A172 (cell line): ENCODE measurements around the gene DGCR6. TPM values are rescaled to one million over a fixed set of nuclear protein-coding genes. Genes with fewer than 3 reads are reported as not detected.
"Not testable (repeated sequence)": the region's sequence is repeated elsewhere in the genome, so short reads cannot be mapped to it uniquely, and the experiment has no call there.

Experiments used
- DNase-seq: peaks from one replicate; pipeline ENCODE4 v3.0.0-alpha.2; 2015; ENCODE audit warnings: low spot score
- total RNA-seq: library from RNA; depleted of rRNA; stranded (reverse); fragments of >200 nt; shearing (Covaris generic); gene quantifications from 2 replicates; pipeline ENCODE4 v1.2.3, GENCODE V29; 2014; rRNA removed

DGCR6 gene
- 0.36 and 1.2 TPM in 2 replicates for total RNA-seq

DNA sequence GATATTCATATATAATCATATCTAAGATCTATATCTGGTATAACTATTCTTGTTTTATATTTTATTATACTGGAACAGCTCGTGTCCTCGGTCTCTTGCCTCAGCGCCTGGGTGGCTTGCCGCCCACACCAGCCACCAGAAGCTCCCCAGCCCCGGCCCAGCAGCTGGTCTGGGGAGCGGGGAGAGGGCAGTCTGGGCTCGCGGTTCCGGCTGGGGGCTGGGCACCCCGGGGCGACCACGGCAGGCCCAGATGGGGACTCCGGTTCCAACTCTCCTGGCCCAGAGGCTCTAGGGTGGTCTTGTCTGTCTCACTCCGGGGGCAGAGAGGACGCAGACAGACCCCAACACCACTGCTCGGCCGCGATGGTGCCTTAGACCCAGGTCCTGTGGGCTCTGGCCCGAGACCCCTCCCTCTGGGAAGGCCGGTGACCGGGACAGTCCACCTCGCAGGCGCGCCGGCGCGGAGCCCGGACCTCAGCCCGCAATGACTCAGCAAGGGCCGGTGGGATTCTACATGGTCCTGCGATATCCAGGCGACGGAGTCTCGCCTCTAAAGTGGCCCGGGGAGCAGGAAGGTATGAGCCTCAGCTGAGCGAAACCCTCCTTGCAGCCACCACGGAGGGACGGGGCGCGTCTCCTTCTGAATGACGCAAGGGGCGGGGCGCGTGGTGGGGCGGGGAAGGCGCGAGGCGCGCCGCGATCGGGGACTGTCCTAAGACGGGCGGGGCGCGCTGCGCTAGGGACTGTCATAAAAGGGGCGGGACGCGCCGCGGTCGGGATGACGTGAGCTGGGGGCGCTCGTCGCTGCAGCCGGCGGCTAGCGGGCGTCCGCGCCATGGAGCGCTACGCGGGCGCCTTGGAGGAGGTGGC is at the start of gene DGCR6:
Gene DGCR6 (plus strand): TSS at position 781 of the 870 bp plus-strand sequence. CDS start 55 bp downstream, at position 836.
- DNase-seq, result no peak

DNA sequence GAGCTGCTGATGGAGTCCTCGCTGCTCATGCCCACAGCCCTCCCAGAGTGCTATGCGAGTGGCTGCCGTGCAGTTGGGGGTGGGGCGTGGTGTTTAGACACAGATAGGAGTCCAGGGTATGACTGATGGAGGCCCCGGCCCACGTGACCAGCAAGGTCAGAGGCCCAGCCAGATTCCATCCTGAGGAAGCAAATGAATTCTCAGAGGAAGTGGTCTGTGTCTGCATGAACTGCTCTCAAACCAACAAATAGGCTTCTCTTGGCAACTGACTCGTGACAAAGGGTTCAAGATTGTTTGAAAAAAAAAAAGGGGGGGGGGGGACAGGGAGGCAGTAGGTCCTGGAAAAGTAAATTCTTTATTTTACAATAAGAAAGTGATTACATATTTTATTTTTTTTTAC is 46.8 kb upstream of the DGCR6 start:
- DNase-seq, result not testable (repeated sequence)

DNA sequence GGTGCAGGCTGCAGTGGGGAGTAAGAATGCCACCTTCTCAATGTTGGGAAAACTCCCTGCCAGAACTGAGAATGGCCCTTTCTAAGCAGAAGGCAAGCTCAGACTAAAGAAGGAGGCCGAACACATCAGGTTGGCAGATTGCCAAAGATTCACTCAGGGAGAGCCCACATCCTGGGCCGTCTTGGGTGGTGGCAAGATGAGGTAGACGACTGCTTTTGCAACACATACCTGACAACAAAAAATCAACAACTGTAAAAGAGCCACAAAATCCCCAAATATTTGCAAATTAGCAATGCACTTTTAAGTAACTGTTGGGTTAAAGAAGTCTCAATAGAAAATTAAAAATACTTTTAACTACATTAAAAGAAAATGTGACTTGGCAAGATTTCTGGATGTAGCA is 24.9 kb upstream of the DGCR6 start:
- not testable (repeated sequence) for DNase-seq

DNA sequence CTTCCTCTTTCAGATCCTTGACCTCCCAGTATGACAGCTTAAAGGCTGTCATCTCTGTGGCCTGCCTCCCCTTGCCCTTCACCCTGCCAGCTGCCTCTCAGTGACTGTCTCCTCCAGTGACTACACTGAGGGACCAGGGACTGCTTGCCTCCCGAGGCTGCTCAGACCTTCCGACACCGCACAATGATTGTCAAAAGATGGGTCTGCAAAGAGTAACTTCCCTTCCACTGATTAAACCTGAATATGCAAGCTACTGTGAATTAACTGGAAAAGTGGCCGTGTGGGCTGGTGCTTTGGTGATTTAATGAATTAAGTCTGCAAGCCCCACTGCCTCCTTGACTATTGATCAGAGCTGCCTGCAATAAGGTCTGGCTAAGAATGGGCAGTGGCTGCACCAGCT is 21.7 kb upstream of the DGCR6 start:
- DNase-seq, result not testable (repeated sequence)

DNA sequence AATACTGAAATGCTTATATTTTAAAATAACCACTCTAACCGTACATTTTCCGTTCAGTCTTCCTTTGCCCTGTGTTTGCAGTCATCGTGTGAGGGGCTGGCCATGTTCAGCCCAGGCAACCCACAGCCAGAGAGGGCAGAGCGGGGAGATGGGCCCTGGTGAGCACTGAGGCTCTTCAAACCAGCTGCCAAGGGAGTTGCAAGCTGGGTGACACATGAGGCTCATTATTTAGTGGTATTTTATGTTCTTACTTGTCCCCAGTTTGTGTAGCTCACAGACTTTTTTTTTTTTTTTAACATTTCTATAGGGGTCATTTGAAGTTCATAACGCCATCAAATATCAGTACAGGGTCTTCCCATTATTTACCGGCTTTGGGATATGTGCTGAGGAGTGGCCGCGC is 18.0 kb upstream of the DGCR6 start:
- no peak for DNase-seq

DNA sequence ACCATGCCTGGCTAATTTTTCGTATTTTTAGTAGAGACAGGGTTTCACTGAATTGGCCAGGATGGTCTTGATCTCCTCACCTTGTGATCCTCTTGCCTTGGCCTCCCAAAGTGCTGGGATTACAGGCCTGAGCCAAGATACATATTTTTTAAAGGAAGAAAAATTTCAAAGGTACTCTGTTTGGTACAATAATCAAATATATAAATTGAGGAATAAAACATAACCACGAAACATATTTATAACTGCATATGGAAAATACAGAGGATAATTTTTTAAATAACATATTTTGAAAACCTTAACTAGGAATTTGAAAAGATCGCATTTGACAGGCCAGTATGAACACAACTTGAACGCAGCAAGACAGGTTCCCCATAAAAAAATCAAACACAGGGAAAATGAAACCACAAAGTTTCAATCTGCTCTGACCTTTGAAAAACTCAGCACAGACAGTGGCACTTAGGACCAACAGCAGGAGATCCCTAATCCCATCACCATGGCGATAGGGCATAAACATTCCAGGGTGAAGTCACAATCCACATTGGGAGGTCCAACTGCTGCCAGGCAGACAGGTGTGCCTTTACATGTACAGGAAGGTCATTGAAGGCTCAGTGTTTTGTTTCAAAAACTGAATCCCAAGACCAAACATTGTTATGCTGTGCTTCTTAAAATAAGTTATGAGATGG is 15.5 kb upstream of the DGCR6 start:
- DNase-seq, result not testable (repeated sequence)

DNA sequence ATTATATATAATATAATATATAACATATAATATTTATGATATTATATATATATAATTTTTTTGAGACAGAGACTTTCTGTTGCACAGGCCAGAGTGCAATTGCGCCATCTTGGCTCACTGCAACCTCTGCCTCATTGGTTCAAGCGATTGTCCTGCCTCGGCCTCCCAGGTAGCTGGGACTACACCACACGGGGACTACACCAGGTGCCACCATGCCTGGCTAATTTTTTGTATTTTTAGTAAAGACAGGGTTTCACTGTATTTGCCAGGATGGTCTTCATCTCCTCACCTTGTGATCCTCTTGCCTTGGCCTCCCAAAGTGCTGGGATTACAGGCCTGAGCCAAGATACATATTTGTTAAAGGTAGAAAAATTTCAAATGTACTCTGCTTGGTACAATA is 12.3 kb upstream of the DGCR6 start:
- not testable (repeated sequence) for DNase-seq

DNA sequence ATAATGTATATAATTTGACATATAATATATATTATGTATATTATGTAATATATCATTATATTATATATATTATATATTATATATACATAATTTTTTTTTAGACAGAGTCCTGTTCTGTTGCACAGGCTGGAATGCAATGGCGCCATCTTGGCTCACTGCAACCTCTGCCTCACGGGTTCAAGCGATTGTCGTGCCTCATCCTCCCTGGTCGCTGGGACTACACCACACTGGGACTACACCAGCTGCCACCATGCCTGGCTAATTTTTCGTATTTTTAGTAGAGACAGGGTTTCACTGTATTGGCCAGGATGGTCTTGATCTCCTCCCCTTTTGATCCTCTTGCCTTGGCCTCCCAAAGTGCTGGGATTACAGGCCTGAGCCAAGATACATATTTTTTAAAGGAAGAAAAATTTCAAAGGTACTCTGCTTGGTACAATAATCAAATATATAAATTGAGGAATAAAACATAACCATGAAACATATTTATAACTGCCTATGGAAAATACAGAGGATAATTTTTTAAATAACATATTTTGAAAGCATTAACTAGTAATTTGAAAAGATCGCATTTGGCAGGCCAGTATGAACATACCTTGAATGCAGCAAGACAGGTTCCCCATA is 10.0 kb upstream of the DGCR6 start:
- DNase-seq, result not testable (repeated sequence)

DNA sequence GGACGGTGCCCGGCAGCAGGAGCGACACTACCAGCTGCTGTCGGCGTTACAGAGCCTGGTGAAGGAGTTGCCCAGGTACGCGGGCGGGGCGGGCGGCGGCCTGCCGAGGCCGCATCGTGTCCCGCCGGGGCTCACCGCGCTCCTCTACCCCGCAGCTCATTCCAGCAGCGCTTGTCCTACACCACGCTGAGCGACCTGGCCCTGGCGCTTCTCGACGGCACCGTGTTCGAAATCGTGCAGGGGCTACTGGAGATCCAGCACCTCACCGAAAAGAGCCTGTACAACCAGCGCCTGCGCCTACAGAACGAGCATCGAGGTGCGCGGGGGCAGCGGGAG is 258 bp downstream of the DGCR6 start:
- DNase-seq, result not testable (repeated sequence)

DNA sequence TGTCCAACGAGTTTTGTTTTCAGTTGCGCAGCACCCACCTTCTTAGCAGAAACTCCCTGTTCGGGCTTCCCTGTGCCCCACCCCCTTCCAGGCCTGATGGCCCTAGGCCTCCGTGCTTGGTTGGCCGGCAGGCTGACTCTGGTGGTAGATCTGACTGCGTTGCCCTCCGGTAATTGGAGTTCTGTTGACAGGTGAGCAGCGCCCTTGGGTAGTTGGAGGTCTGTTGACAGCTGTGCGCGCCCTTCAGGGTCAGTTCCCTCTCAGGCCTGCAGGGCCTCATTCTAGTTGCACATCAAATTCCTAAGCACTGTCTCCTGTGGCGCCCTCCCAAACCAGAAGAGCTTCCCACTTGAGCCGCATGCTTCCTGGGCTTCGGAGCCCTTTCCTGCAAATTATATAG is 776 bp downstream of the DGCR6 start:
- DNase-seq, result no peak

DNA sequence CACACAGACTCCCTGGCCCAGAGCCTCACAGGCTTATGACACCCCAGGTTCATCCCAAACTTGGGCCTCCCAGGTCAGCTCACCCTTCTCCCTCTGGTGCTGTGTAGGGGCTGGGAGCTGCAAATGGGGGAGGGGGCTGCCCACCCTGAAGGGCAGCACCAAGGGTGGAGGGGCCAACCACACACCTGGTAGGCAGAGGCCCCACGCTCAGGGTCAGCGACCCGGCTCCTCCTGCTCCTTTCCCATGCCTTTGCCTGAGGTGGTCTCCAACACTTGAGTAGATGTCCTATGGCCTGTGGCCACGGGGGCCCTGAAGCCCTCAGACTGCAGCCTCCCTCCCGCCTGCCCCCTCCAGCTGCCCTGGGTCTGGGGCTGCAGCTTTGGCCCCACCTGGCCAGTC is 3.4 kb downstream of the DGCR6 start:
- no peak for DNase-seq

DNA sequence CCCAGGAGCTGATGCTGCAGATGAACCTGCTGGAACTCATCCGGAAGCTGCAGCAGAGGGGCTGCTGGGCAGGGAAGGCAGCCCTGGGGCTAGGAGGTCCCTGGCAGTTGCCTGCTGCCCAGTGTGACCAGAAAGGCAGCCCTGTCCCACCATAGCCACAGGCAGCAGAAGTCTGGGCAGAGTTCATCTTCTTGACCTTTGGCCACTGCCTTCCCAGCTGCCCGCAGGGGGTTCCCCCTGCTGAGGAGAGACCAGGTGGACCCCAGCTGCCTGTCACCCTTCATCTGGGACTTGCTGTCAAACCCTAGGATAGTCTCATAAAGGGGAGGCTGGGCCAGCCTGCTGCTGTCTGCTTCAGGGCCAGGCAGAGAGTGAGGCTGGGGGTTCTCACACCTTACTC is 5.4 kb downstream of the DGCR6 start:
- DNase-seq, result not testable (repeated sequence)

DNA sequence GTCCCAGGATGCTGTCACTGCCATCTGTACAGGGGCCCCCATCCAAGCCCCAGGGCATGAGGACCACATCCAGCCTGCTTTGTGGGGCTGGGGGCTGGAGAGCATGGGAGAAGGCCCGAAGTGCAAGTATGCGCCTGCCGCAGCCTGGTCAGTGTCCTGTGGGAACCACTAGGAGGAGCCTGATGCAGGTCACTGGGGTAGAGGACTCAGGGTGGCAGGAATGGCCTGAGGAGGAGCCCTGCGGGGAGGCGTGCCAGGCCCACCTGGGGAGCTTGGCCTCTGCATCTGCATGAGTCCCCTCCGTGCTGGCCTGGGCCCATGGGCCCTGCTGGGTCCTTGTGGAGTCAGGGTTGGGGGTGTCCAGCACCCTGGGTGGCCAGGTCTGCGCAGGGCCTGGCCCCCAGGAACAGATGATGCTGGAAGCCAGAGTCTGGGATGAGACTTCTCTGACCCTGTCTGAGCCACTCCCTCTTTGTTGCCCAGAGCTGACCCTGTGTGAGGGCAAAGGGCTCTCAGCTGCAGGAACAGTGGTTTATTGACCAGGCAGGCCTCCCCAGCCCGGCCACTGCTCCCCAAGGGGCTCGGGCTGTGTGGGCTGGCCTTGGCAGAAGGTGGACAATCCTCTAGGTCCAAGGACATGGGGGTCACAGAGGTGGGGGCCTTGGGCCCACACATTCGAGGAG is 6.3 kb downstream of the DGCR6 start:
- DNase-seq, result not testable (repeated sequence)

DNA sequence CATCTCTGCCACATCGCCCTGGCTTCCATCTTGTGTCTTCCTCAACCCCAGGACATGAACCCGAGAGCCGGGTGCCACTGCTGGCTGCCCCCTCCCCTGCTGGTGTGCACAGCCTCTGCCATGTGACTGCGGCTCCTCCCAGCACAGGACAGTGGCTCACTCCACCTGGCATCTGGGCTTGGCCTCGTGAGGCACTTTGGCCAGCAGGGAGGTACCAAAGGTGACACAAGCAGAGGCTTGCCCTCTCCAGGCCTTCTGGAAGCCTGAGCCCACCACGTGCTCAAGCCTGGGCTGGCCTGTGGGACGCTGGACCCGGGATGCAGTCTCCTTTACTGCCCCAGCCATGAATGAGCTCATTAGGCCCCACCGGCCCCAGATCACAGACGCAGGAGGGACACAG is 8.4 kb downstream of the DGCR6 start:
- DNase-seq, result not testable (repeated sequence)

DNA sequence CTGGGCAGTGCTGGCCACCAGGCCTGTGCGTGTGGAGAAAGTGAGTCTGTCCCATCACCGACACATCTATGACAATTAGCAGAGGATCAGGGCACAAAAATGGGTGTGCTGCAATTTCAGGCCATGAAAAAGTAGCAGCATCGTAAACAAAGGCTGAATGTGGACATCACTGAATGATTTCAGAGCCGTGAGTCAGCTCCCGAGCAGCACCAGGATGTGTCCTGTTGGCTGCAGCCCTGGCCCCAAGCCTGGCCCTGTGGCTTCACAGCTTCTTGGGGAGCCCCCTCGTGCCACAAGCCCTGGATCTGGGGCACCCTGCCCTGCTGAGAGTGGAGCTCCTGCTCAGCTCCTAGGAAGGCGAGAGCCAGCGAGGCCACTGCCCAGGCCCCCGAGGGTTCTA is 9.4 kb downstream of the DGCR6 start:
- not testable (repeated sequence) for DNase-seq

DNA sequence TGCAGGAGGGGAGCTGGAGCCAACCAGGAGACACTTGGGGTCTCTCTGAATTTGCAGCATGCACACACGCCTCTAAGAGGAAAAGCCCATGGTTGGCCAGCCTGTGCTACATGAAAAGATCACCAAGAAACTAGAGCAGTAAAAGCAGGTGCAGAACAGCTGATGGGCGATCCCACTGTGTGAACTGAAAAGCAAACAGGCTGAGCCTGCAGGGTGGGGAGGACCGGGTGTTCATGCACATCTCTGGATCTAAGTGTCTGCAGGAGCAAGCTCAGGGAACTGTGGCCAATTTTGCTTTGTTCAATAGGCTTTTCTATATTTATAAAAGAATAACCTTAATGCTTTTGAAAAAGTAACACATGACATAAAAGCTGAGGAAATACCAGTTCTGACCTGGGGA is 11.7 kb downstream of the DGCR6 start:
- not testable (repeated sequence) for DNase-seq

DNA sequence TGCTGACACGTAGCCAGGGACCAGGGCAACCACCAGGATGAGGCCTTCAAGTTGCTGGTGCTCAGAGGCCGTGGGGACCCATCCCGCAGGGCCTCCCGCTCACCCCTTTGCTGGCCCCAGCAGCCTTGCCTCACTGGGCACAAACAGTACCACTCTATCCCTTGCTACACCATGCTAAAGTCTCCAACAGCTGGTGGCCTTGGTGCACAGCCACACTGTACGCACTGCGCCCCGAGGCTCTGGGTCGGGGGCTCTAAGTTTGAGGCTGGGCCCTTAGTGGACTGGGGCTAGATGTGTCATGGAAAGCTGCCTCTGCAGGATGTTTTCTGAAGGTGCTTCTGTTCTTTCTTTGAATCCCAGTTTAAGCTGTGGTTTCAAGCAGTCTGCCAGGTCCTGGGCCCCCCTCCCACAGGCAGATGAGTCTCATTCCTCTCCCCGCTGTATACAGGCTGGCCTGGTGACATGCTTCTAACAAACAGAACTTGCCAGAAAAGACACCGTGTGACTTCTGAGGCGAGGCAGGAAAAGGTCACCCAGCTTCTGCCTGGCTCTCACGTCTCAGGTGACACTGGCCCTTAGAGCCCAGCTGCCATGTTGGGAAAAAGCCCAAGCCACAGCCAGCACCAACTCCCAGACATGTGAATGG is 14.3 kb downstream of the DGCR6 start:
- not testable (repeated sequence) for DNase-seq

DNA sequence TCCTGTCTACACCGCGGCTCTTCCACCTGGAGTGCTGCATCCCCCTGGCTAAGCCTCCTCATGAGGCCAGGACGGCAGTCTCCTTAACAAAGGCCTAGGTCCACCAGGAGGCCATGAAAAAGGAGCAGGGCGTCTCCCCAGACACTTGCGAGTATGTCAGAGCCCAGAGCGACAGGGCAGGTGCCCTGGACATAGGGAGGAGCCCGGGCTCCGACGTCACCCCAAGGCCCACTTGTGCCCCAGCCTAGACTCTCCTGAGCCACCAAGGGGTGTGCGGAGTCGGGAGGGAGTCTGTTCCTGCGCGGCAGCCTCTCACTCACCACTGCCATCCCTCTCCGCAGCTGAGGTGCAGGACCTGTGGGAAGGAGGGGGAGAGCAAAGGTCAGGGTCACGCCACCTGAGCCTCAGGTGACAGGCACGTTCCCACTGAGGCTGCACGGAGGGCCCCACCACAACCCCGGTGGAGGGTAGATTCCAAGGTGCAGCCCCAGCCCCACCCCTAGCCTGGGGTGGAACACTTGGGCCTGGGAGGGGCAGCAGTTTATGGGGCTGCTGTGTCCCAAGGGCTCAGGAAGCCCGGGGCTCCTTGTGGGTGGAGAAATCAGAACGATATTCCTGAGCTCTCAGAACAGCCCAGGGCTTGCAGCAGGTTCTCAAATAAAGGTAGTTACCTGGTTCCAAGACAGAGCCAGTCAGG is 19.4 kb downstream of the DGCR6 start:
- DNase-seq, result no peak

DNA sequence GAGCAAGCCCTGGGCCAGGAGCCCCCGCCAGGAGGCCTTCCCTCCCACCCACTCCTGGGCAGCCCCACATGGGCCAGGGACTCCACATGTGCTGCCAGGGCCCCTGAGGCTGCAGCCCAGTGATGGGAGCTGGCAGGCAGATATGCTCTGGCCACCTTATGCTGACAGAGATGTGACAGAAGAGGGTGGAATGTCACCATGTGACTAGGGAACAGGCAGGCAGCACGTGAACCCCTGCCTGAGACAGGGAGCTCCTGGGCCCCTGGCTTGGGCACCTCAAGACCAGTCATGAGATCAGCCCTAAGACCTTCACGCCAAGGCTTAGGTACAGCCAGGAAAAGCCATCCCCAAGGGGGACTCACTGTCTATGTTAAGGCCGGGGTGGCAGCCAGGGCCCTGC is 20.9 kb downstream of the DGCR6 start:
- no peak for DNase-seq

DNA sequence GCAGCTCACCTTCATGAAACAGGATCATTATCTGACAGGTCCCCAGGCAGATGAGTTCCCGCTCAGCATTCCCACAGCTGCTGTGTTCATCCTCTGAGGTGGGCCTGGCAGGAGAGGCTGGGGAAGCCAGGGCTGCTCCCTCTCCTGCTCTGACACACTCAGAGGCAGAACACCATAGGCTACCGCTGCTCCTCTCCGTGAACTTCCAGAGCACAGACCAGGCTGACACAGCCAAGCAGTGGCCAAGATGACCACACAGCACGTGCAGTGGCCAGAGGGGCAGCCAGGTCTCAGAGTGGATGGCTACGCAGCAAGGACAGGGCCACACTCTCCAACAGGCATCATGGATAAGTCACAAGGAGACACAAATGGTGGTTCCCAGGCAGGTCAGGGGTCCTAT is 21.5 kb downstream of the DGCR6 start:
- DNase-seq, result no peak

DNA sequence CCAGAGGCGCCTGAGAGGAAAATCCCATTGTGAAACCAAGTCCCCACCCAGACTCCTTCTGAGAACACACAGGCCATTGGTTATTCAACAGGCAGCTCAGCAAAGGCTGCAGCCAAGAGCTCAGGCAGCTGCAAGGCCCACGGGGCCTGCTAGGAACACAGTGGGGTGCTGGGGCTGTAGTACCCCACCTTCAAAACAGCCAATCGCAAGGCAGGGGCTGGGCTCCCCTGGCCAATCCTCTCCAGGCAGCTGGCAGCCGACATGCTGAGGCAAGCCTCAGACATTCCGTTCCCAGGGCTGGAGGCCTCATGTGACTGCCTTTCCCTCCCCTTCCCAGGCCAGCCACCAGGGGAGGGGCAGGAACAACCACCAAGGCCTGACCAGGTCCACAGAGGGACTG is 23.3 kb downstream of the DGCR6 start:
- no peak for DNase-seq
